Measurements from ENCODE around the gene TMEM270. TPM values are rescaled to one million over a fixed set of nuclear protein-coding genes. Genes with fewer than 3 reads are reported as not detected.

The TMEM270 gene
- total RNA-seq, 1 experiment from 2014 or later = 1.1 TPM

DNA sequence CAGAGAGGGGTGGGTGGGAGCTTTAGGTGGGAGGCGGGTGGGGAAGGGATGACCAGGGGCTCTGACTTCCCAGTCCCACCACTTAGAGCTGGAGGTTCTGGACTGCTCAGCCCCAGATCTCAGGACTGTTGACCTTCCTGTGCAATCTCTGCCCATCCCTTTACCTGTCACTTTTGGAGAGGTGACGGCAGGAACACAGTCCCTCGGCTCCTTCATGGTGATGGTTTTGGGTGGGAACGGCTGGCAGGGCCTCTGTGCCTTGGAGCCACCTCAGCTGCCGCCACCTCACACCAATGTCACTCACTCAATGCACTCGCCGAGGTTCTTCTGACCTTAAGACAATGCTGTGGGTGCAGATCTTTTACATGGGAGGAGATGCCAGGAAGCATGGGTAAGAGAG lies 49.0 kb downstream of the TMEM270 start:
- Histone ChIP-seq H4K20me1 (ENCODE audit: insufficient read depth) (no peaks in the 10 kb centered on the region), H3K9ac (ENCODE audit: low read length) (no peak overlapping the region), H3K4me3 (replicated peaks in 1 of 2; ENCODE audit: low read depth in 1 of 2, low read length in 2 of 2) (no peak overlapping the region), H3K36me3 (ENCODE audit: control insufficient read depth in 1 of 2, insufficient read depth in 2 of 2, low read length in 2 of 2) (no peaks in the 10 kb centered on the region), H3K9me3 (ENCODE audit: control insufficient read depth in 1 of 2, insufficient read depth in 1 of 2, low read depth in 1 of 2, low read length in 2 of 2) (no peaks in the 10 kb centered on the region), H3K79me2 (ENCODE audit: insufficient read depth, low read length) (no peaks in the 10 kb centered on the region), H3K27ac (ENCODE audit: low read depth, low read length) (no peak overlapping the region), H3K9me2 (ENCODE audit: insufficient read depth) (no peaks in the 10 kb centered on the region), H3K4me1 (ENCODE audit: control insufficient read depth in 1 of 2, insufficient read depth in 2 of 2, low read length in 2 of 2) (no peaks in the 10 kb centered on the region), H3K4me2 (ENCODE audit: low read length) (no peak overlapping the region), H2AFZ (ENCODE audit: low read depth, low read length, poor library complexity, severe bottlenecking) (no peak overlapping the region), H3K27me3 (ENCODE audit: insufficient read depth, low read length) (no peaks in the 10 kb centered on the region)
- TF ChIP-seq RAD21 (IDR thresholded peaks at IDR 0.05; ENCODE audit: low read depth) (no peak), ELF1 (IDR thresholded peaks at IDR 0.05; ENCODE audit: borderline replicate concordance, low read depth) (no peak), ZFX (IDR thresholded peaks at IDR 0.05) (no peak), JUND (IDR thresholded peaks at IDR 0.05) (no peak), POLR2A (IDR thresholded peaks at IDR 0.05; ENCODE audit: borderline replicate concordance, extremely low read depth, insufficient read depth, insufficient read length) (no peak), EZH2 (IDR thresholded peaks at IDR 0.05) (no peak), EZH2phosphoT487 (IDR thresholded peaks at IDR 0.05; ENCODE audit: borderline replicate concordance) (no peak)
- CTCF ChIA-PET = no interaction called here
- ATAC-seq (no peak), DNase-seq (ENCODE audit: low read depth, low spot score) (no peak)
- POLR2A ChIA-PET = no interaction called here
- no TSS peak for BruUV-seq (replicated peaks)
- RAD21 ChIA-PET (ENCODE audit: low non-redundant PET in 1 of 2, low total read pairs in 2 of 2, uncharacterized antibody in 2 of 2, unreplicated experiment in 2 of 2) = no interaction called here
- intact Hi-C loops (cut with micrococcal nuclease) = no loop called here

DNA sequence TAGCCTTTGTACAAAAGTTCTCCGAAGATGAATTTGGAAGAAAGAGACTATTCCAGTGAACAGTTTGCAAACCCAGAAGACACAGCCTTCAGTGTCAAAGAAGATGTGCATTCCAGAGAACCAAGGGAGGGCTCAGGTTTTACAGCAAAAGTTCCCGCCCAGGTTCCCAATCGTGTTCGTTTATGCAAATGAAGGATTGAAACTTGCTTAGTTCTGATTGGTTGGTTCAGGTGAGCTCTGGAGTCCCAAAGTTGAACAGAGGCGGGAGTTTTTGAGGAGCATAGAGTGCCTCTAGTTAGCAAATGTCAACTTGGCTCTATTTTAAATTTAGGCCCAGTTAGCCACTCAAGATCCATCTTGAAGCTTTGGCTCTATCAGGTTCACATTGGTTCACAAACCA lies 51.3 kb downstream of the TMEM270 start:
- no peak for TF ChIP-seq ZFX (IDR thresholded peaks at IDR 0.05)
- TF ChIP-seq, protein P1, sequence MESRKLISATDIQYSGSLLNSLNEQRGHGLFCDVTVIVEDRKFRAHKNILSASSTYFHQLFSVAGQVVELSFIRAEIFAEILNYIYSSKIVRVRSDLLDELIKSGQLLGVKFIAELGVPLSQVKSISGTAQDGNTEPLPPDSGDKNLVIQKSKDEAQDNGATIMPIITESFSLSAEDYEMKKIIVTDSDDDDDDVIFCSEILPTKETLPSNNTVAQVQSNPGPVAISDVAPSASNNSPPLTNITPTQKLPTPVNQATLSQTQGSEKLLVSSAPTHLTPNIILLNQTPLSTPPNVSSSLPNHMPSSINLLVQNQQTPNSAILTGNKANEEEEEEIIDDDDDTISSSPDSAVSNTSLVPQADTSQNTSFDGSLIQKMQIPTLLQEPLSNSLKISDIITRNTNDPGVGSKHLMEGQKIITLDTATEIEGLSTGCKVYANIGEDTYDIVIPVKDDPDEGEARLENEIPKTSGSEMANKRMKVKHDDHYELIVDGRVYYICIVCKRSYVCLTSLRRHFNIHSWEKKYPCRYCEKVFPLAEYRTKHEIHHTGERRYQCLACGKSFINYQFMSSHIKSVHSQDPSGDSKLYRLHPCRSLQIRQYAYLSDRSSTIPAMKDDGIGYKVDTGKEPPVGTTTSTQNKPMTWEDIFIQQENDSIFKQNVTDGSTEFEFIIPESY (IDR thresholded peaks at IDR 0.05; ENCODE audit: extremely low read depth, insufficient replicate concordance, low read length) = no peak
- TF ChIP-seq, protein P2, sequence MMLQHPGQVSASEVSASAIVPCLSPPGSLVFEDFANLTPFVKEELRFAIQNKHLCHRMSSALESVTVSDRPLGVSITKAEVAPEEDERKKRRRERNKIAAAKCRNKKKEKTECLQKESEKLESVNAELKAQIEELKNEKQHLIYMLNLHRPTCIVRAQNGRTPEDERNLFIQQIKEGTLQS (IDR thresholded peaks at IDR 0.05) = no peak
- no peak for TF ChIP-seq POLR2A (IDR thresholded peaks at IDR 0.05; ENCODE audit: borderline replicate concordance, extremely low read depth, insufficient read depth, insufficient read length)
- TF ChIP-seq EGR1 (IDR thresholded peaks at IDR 0.05; ENCODE audit: low read depth) = no peak
- TF ChIP-seq EZH2 (IDR thresholded peaks at IDR 0.05) = no peak
- TF ChIP-seq, protein P3, sequence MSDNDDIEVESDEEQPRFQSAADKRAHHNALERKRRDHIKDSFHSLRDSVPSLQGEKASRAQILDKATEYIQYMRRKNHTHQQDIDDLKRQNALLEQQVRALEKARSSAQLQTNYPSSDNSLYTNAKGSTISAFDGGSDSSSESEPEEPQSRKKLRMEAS (IDR thresholded peaks at IDR 0.05) = no peak
- TF ChIP-seq RAD21 (IDR thresholded peaks at IDR 0.05; ENCODE audit: low read depth) = no peak
- Histone ChIP-seq H3K9me3 (ENCODE audit: control insufficient read depth in 1 of 2, insufficient read depth in 1 of 2, low read depth in 1 of 2, low read length in 2 of 2) (no peaks in the 10 kb centered on the region), H3K9me2 (ENCODE audit: insufficient read depth) (no peaks in the 10 kb centered on the region), H3K27ac (ENCODE audit: low read depth, low read length) (no peak overlapping the region), H4K20me1 (ENCODE audit: insufficient read depth) (no peaks in the 10 kb centered on the region), H2AFZ (ENCODE audit: low read depth, low read length, poor library complexity, severe bottlenecking) (no peak overlapping the region), H3K4me3 (replicated peaks in 1 of 2; ENCODE audit: low read depth in 1 of 2, low read length in 2 of 2) (no peak overlapping the region), H3K9ac (ENCODE audit: low read length) (no peak overlapping the region), H3K27me3 (ENCODE audit: insufficient read depth, low read length) (no peaks in the 10 kb centered on the region), H3K79me2 (ENCODE audit: insufficient read depth, low read length) (no peaks in the 10 kb centered on the region), H3K4me1 (ENCODE audit: control insufficient read depth in 1 of 2, insufficient read depth in 2 of 2, low read length in 2 of 2) (no peaks in the 10 kb centered on the region), H3K36me3 (ENCODE audit: control insufficient read depth in 1 of 2, insufficient read depth in 2 of 2, low read length in 2 of 2) (no peaks in the 10 kb centered on the region), H3K4me2 (ENCODE audit: low read length) (no peak overlapping the region)
- ChIA-PET CTCF (no interaction called here), POLR2A (no interaction called here), RAD21 (ENCODE audit: low non-redundant PET in 1 of 2, low total read pairs in 2 of 2, uncharacterized antibody in 2 of 2, unreplicated experiment in 2 of 2) (no interaction called here)
- intact Hi-C loops (cut with micrococcal nuclease) = no loop called here
- ATAC-seq (no peak), DNase-seq (ENCODE audit: low read depth, low spot score) (no peak)
- BruUV-seq (replicated peaks) = no TSS peak

Measured in HCT116 (cell line).